BJ (cell line): ENCODE measurements around the gene FOXB2. TPM values are rescaled to one million over a fixed set of nuclear protein-coding genes. Genes with fewer than 3 reads are reported as not detected.

Experiments
- CTCF ChIA-PET: fragments of 350-600 bp; formaldehyde crosslinking; extraction: SDS; loops from one replicate; lab custom pipeline; 2021; ENCODE audit warnings: antibody characterized with exemption, inconsistent platforms; lab: Yijun Ruan, JAX
- POLR2A ChIA-PET: fragments of 300-600 bp; sonication (Branson Sonifier 250); formaldehyde crosslinking; extraction: SDS; loops from one replicate; lab custom pipeline; 2021; ENCODE audit warnings: antibody characterized with exemption; lab: Charles Lee
- DNase-seq: peaks from one replicate; pipeline ENCODE4 v3.0.0-alpha.2; 2011; ENCODE audit warnings: low read depth
- H3K27me3 ChIP-seq: 2 replicates; pipeline ENCODE4 v1.6.0; 2011; ENCODE audit warnings: low read length; ENCODE audit not compliant: control insufficient read depth, insufficient read depth
- H3K36me3 ChIP-seq: 2 replicates; pipeline ENCODE4 v1.5.1; 2011; ENCODE audit warnings: low read length; ENCODE audit not compliant: control insufficient read depth, insufficient read depth
- H3K4me3 ChIP-seq: 2 replicates; pipeline ENCODE4 v1.5.1; 2011; ENCODE audit warnings: low read depth, mild to moderate bottlenecking, control low read depth, low read length
- CTCF ChIP-seq: IDR thresholded peaks from 2 replicates; pipeline ENCODE4 v1.5.1; 2011; ENCODE audit warnings: low read depth, mild to moderate bottlenecking, control low read depth, inconsistent platforms, low read length, moderate library complexity; ENCODE audit not compliant: insufficient read depth
- polyA plus RNA-seq: library from polyadenylated mRNA; depleted of rRNA; stranded (reverse); fragments of >200 nt; gene quantifications from 2 replicates; pipeline ENCODE4 v1.2.3, GENCODE V29; 2011

Gene FOXB2
- polyA plus RNA-seq, 1 experiment = not detected

GRCh38 chr9:76985581-76985980 is 33.9 kb upstream of the FOXB2 start:
- Histone ChIP-seq H3K4me3 (no peak overlapping the region), H3K27me3 (no peaks in the 10 kb centered on the region; the same call in 1 of the 2 replicates), H3K36me3 (no peaks in the 10 kb centered on the region)
- TF ChIP-seq CTCF = no peak
- CTCF ChIA-PET = interaction anchor here (0.9 to 7.4 kb wide), 3 partner anchors 11 to 176 kb away, joined by 3 to 159 read pairs (median 10); no protein-coding TSS in a partner anchor
- no peak for DNase-seq
- POLR2A ChIA-PET = no interaction called here

- no peak overlapping the region for H3K4me3 ChIP-seq
- CTCF ChIA-PET = interaction anchor here (0.6 to 7.4 kb wide), 9 partner anchors 9 to 232 kb away, joined by 3 to 159 read pairs (median 4); no protein-coding TSS in a partner anchor
- POLR2A ChIA-PET = no interaction called here
- TF ChIP-seq CTCF = peak; percentile 63
- H3K36me3 ChIP-seq = no peaks in the 10 kb centered on the region
- H3K27me3 ChIP-seq = no peaks in the 10 kb centered on the region; the same call in 1 of the 2 replicates
- DNase-seq = no peak
Observed at GRCh38 chr9:76987594-76988200, 31.8 kb upstream of the FOXB2 start.

GRCh38 chr9:76988941-76989340 is 30.5 kb upstream of the FOXB2 start:
- Histone ChIP-seq H3K36me3 (no peaks in the 10 kb centered on the region), H3K27me3 (no peaks in the 10 kb centered on the region; the same call in 1 of the 2 replicates), H3K4me3 (no peak overlapping the region)
- CTCF ChIA-PET = interaction anchor here (3.5 to 7.4 kb wide), 2 partner anchors 10 to 179 kb away, joined by 9 to 159 read pairs; no protein-coding TSS in a partner anchor
- POLR2A ChIA-PET = no interaction called here
- no peak for TF ChIP-seq CTCF
- no peak for DNase-seq

GRCh38 chr9:76989501-76989900 is 30.0 kb upstream of the FOXB2 start:
- ChIA-PET POLR2A (interaction anchor here (0.8 kb wide), 1 partner anchor 12 kb away, joined by 4 read pairs; no protein-coding TSS in a partner anchor), CTCF (interaction anchor here (3.5 to 7.4 kb wide), 2 partner anchors 10 to 180 kb away, joined by 9 to 159 read pairs; no protein-coding TSS in a partner anchor)
- H3K27me3 ChIP-seq = no peaks in the 10 kb centered on the region; the same call in 1 of the 2 replicates
- no peaks in the 10 kb centered on the region for H3K36me3 ChIP-seq
- no peak for DNase-seq
- no peak overlapping the region for H3K4me3 ChIP-seq
- no peak for TF ChIP-seq CTCF

- Histone ChIP-seq H3K4me3 (no peak overlapping the region), H3K36me3 (no peaks in the 10 kb centered on the region), H3K27me3 (no peaks in the 10 kb centered on the region)
- DNase-seq = no peak
- peak; percentile 78 for TF ChIP-seq CTCF
- ChIA-PET CTCF (interaction anchor here (0.8 to 8.8 kb wide), 14 partner anchors 8 to 291 kb away, joined by 3 to 111 read pairs (median 5); no protein-coding TSS in a partner anchor), POLR2A (no interaction called here)
Observed at GRCh38 chr9:76996700-76997099, 22.8 kb upstream of the FOXB2 start.
